Fibroblast of lung (primary cell): ENCODE results near the gene FGD4.

Experiments used
- EZH2 ChIP-seq: IDR thresholded peaks from 2 replicates; pipeline ENCODE4 v1.5.1; 2012; ENCODE audit warnings: low read length, control low read depth, mild to moderate bottlenecking; ENCODE audit errors: missing control alignments
- TF ChIP-seq, protein P1 (sequence below), 2 donors: IDR thresholded peaks in 1 of 2; conservative IDR thresholded peaks in 1 of 2; 1 replicate in 1 of 2; 2 replicates in 1 of 2; pipeline ENCODE4 v1.5.1; 2011 to 2012; ENCODE audit warnings: low read length in 2 of 2, control low read depth in 1 of 2, inconsistent platforms in 1 of 2, low read depth in 1 of 2, mild to moderate bottlenecking in 1 of 2

DNA sequence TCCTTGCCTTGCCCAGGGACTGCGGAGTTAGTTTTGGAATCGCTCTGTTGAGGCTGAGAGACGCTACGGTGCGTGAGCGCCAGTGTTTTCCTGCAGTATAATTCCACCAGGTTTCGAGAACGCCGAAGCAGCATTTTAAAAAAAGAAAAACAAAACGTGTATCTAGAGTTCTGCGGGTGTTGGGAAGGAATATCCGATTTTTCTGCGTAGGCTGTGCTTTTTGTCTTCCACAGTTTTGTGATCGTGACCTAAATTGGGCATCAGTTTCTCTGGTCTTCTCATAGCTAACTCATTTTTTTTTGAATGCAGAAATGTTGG is 280.5 kb downstream of the FGD4 start:
- TF ChIP-seq, protein P1, sequence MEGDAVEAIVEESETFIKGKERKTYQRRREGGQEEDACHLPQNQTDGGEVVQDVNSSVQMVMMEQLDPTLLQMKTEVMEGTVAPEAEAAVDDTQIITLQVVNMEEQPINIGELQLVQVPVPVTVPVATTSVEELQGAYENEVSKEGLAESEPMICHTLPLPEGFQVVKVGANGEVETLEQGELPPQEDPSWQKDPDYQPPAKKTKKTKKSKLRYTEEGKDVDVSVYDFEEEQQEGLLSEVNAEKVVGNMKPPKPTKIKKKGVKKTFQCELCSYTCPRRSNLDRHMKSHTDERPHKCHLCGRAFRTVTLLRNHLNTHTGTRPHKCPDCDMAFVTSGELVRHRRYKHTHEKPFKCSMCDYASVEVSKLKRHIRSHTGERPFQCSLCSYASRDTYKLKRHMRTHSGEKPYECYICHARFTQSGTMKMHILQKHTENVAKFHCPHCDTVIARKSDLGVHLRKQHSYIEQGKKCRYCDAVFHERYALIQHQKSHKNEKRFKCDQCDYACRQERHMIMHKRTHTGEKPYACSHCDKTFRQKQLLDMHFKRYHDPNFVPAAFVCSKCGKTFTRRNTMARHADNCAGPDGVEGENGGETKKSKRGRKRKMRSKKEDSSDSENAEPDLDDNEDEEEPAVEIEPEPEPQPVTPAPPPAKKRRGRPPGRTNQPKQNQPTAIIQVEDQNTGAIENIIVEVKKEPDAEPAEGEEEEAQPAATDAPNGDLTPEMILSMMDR (conservative IDR thresholded peaks at IDR 0.05 in 1 of 2, IDR thresholded peaks at IDR 0.05 in 1 of 2; ENCODE audit: low read depth in 1 of 2, low read length in 2 of 2), result no peak
- no peak for TF ChIP-seq EZH2
